SU-DHL-6 (cell line): Measurements from ENCODE around the gene CCL25.

Source experiments
- H2AFZ ChIP-seq: fragments of 200-600 bp; sonication (generic); 2 replicates; pipeline ENCODE4 v1.6.1; 2014; ENCODE audit warnings: low read depth, mild to moderate bottlenecking, moderate library complexity, mixed read lengths, antibody characterized with exemption, low read length; ENCODE audit not compliant: severe bottlenecking
- H3F3A ChIP-seq: fragments of 200-600 bp; shearing (Covaris generic); 2 replicates; pipeline ENCODE4 v1.6.0; 2016; ENCODE audit warnings: antibody characterized with exemption, mild to moderate bottlenecking; ENCODE audit not compliant: insufficient read depth
- H3K27ac ChIP-seq: fragments of 200-600 bp; sonication (generic); 2 replicates; pipeline ENCODE4 v1.5.1; 2016; ENCODE audit warnings: low read depth, mild to moderate bottlenecking, low read length, moderate library complexity, mixed read lengths
- H3K27me3 ChIP-seq: fragments of 200-600 bp; sonication (generic), shearing (Covaris generic); 2 replicates; pipeline ENCODE4 v1.6.0; 2014; ENCODE audit warnings: mild to moderate bottlenecking, low read length
- H3K36me3 ChIP-seq: fragments of 200-600 bp; sonication (generic); 2 replicates; pipeline ENCODE4 v1.6.1; 2014; ENCODE audit warnings: mild to moderate bottlenecking, low read length, mixed read lengths
- H3K4me2 ChIP-seq: fragments of 300-600, 200-600 bp; shearing (Covaris generic), sonication (generic); 2 replicates; pipeline ENCODE4 v1.6.0; 2014; ENCODE audit warnings: low read length, low read depth, mild to moderate bottlenecking; ENCODE audit not compliant: poor library complexity, severe bottlenecking
- H3K4me3 ChIP-seq: fragments of 200-600 bp; sonication (generic); 2 replicates; pipeline ENCODE4 v1.5.1; 2014; ENCODE audit warnings: antibody characterized with exemption, low read length, mild to moderate bottlenecking, mixed read lengths; ENCODE audit not compliant: insufficient read depth, poor library complexity, severe bottlenecking
- H3K79me2 ChIP-seq: fragments of 200-600 bp; sonication (generic); 2 replicates; pipeline ENCODE4 v1.6.1; 2014; ENCODE audit warnings: mild to moderate bottlenecking, low read length, moderate library complexity; ENCODE audit not compliant: insufficient read depth
- H3K9ac ChIP-seq: fragments of 200-600 bp; sonication (generic); 2 replicates; pipeline ENCODE4 v1.7.0; 2014; ENCODE audit warnings: mild to moderate bottlenecking, low read length
- H3K9me2 ChIP-seq: fragments of 200-600 bp; sonication (generic); replicated peaks from 2 replicates; pipeline ENCODE4 v1.6.1; 2014; ENCODE audit warnings: low read length; ENCODE audit not compliant: insufficient read depth
- H3K9me3 ChIP-seq: fragments of 200-600 bp; sonication (generic); 2 replicates; pipeline ENCODE4 v1.6.1; 2014; ENCODE audit warnings: low read length, mixed read lengths; ENCODE audit not compliant: insufficient read depth
- H4K20me1 ChIP-seq: fragments of 200-600 bp; sonication (generic); 2 replicates; pipeline ENCODE4 v1.6.1; 2014; ENCODE audit warnings: low read depth, mild to moderate bottlenecking, antibody characterized with exemption, low read length, moderate library complexity, mixed read lengths
- CTCF ChIP-seq: fragments of 200-600 bp; sonication (generic); IDR thresholded peaks from one replicate; pipeline ENCODE4 v1.5.1; 2017; ENCODE audit warnings: antibody characterized with exemption, mild to moderate bottlenecking, low read length, moderate library complexity; ENCODE audit not compliant: insufficient read depth, poor library complexity, severe bottlenecking
- EZH2phosphoT487 ChIP-seq: fragments of 200-600 bp; sonication (generic), shearing (Covaris generic); conservative IDR thresholded peaks from 2 replicates; pipeline ENCODE4 v1.6.1; 2018; ENCODE audit warnings: mild to moderate bottlenecking, antibody characterized with exemption, low read length, moderate library complexity, mixed read lengths

The CCL25 gene

GRCh38 chr19:8085598-8086408 lies 33.2 kb downstream of the CCL25 start:
- Histone ChIP-seq H3K36me3 (no peaks in the 10 kb centered on the region), H3K4me2 (no peak overlapping the region), H2AFZ (no peak overlapping the region), H3K27ac (no peak overlapping the region), H3K79me2 (no peaks in the 10 kb centered on the region), H3K9me3 (0 out of 2 replicates have a peak, but pooled peaks cover 6% of the 10 kb centered on the region), H3K4me3 (no peak overlapping the region), H4K20me1 (no peaks in the 10 kb centered on the region), H3F3A (no peaks in the 10 kb centered on the region), H3K9ac (no peak overlapping the region), H3K9me2 (no peaks in the 10 kb centered on the region), H3K27me3 (no peaks in the 10 kb centered on the region)
- TF ChIP-seq EZH2phosphoT487 (no peak), CTCF (no peak)

- Histone ChIP-seq H3K4me2 (no peak overlapping the region), H3K9me3 (0 out of 2 replicates have a peak, but pooled peaks cover 6% of the 10 kb centered on the region), H2AFZ (no peak overlapping the region), H3K27me3 (no peaks in the 10 kb centered on the region), H3F3A (no peaks in the 10 kb centered on the region), H4K20me1 (no peaks in the 10 kb centered on the region), H3K79me2 (no peaks in the 10 kb centered on the region), H3K9ac (no peak overlapping the region), H3K27ac (no peak overlapping the region), H3K9me2 (no peaks in the 10 kb centered on the region), H3K36me3 (no peaks in the 10 kb centered on the region), H3K4me3 (no peak overlapping the region)
- TF ChIP-seq CTCF (no peak), EZH2phosphoT487 (no peak)
Observed at GRCh38 chr19:8086849-8087248, 34.3 kb downstream of the CCL25 start.

- Histone ChIP-seq H3K36me3 (no peaks in the 10 kb centered on the region), H4K20me1 (no peaks in the 10 kb centered on the region), H3K27ac (no peak overlapping the region), H2AFZ (no peak overlapping the region), H3K27me3 (no peaks in the 10 kb centered on the region), H3K4me3 (no peak overlapping the region), H3K9me3 (0 out of 2 replicates have a peak, but pooled peaks cover 6% of the 10 kb centered on the region), H3K4me2 (no peak overlapping the region), H3F3A (no peaks in the 10 kb centered on the region), H3K9me2 (no peaks in the 10 kb centered on the region), H3K9ac (no peak overlapping the region), H3K79me2 (no peaks in the 10 kb centered on the region)
- TF ChIP-seq EZH2phosphoT487 (no peak), CTCF (no peak)
Observed at GRCh38 chr19:8087876-8088275, 35.3 kb downstream of the CCL25 start.
